ENCODE results near the gene THYN1. TPM values are rescaled to one million over a fixed set of nuclear protein-coding genes. Genes with fewer than 3 reads are reported as not detected.

THYN1 gene
- total RNA-seq, 2 experiments from 2014 or later, result 25.7 to 26.0 TPM

DNA sequence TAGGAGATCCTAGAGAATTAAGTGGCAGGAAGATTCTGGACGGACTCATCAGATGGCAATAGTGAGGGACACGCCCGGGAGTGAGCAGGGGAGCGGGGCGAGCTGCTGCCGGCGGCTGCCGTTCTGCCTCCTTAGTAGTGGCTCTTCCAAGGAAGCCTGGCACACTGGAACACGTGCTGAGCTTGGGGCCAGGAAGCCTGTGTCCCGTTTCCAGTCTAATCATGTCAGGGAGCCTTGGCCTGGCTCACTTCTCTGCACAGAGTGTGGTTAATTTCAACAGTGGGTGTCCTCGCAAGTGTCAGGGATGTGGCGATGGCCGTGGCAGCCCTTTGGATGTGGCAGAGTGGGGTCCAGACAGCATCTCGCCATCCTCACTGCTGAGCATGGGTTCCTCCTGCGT is 39.5 kb upstream of the THYN1 start:
- Mint-ChIP-seq H3K4me3 (no peak overlapping the region), H3K9me3 (no peaks in the 10 kb centered on the region), H3K36me3 (ENCODE audit: low read depth) (no peaks in the 10 kb centered on the region), H3K27ac (no peak overlapping the region), H3K4me1 (ENCODE audit: low read depth) (no peaks in the 10 kb centered on the region), H3K27me3 (no peaks in the 10 kb centered on the region)
- ATAC-seq (ENCODE audit: poor library complexity), result no peak
- Histone ChIP-seq H3K27me3 (ENCODE audit: control insufficient read depth in 1 of 2, insufficient read depth in 2 of 2, low read length in 2 of 2) (no peaks in the 10 kb centered on the region), H3K36me3 (ENCODE audit: insufficient read depth, low read length) (no peaks in the 10 kb centered on the region), H3K27ac (ENCODE audit: low read depth in 1 of 2, low read length in 2 of 2) (no peak overlapping the region), H3K4me3 (ENCODE audit: low read length) (no peak overlapping the region), H3K4me1 (ENCODE audit: insufficient read depth, low read length) (no peaks in the 10 kb centered on the region), H3K9me3 (ENCODE audit: control insufficient read depth in 1 of 2, insufficient read depth in 1 of 2, low read length in 2 of 2) (no peaks in the 10 kb centered on the region)
- CTCF ChIA-PET, result no interaction called here
- intact Hi-C loops (cut with DNase I, micrococcal nuclease), result no loop called here
- POLR2A ChIA-PET, result no interaction called here
- no peak for DNase-seq
- TF ChIP-seq, protein P1, sequence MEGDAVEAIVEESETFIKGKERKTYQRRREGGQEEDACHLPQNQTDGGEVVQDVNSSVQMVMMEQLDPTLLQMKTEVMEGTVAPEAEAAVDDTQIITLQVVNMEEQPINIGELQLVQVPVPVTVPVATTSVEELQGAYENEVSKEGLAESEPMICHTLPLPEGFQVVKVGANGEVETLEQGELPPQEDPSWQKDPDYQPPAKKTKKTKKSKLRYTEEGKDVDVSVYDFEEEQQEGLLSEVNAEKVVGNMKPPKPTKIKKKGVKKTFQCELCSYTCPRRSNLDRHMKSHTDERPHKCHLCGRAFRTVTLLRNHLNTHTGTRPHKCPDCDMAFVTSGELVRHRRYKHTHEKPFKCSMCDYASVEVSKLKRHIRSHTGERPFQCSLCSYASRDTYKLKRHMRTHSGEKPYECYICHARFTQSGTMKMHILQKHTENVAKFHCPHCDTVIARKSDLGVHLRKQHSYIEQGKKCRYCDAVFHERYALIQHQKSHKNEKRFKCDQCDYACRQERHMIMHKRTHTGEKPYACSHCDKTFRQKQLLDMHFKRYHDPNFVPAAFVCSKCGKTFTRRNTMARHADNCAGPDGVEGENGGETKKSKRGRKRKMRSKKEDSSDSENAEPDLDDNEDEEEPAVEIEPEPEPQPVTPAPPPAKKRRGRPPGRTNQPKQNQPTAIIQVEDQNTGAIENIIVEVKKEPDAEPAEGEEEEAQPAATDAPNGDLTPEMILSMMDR (IDR thresholded peaks at IDR 0.05), result no peak

DNA sequence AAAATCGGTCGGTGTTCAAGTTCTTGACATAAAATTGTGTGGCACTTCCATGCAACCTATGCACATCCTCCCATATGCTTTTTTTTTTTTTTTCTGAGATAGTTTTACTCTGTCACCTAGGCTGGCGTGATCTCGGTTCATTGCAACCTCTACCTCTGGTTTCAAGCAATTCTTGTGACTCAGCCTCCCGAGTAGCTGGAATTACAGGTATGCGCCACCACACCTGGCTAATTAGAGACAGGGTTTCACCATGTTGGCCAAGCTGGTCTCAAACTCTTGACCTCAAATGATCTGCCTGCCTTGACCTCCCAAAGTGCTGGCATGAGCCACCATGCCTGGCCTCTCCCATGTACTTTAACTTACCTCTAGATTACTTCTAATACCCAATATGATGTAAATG is 38.0 kb upstream of the THYN1 start:
- no peaks in the 10 kb centered on the region for H3K27me3 Mint-ChIP-seq
- Histone ChIP-seq H3K4me3 (ENCODE audit: low read length) (no peak overlapping the region), H3K27me3 (ENCODE audit: control insufficient read depth in 1 of 2, insufficient read depth in 2 of 2, low read length in 2 of 2) (no peaks in the 10 kb centered on the region), H3K27ac (ENCODE audit: low read depth in 1 of 2, low read length in 2 of 2) (no peak overlapping the region), H3K9me3 (ENCODE audit: control insufficient read depth in 1 of 2, insufficient read depth in 1 of 2, low read length in 2 of 2) (no peaks in the 10 kb centered on the region), H3K4me1 (ENCODE audit: insufficient read depth, low read length) (no peaks in the 10 kb centered on the region), H3K36me3 (ENCODE audit: insufficient read depth, low read length) (no peaks in the 10 kb centered on the region)
- POLR2A ChIA-PET, result no interaction called here
- TF ChIP-seq, protein P1 (IDR thresholded peaks at IDR 0.05), result no peak
- H3K4me1 Mint-ChIP-seq (ENCODE audit: low read depth), result no peaks in the 10 kb centered on the region
- DNase-seq (no peak), ATAC-seq (ENCODE audit: poor library complexity) (no peak)
- H3K9me3 Mint-ChIP-seq, result no peaks in the 10 kb centered on the region
- H3K4me3 Mint-ChIP-seq, result no peak overlapping the region
- no peak overlapping the region for H3K27ac Mint-ChIP-seq
- H3K36me3 Mint-ChIP-seq (ENCODE audit: low read depth), result no peaks in the 10 kb centered on the region
- intact Hi-C loops (cut with DNase I, micrococcal nuclease), result no loop called here
- CTCF ChIA-PET, result no interaction called here

DNA sequence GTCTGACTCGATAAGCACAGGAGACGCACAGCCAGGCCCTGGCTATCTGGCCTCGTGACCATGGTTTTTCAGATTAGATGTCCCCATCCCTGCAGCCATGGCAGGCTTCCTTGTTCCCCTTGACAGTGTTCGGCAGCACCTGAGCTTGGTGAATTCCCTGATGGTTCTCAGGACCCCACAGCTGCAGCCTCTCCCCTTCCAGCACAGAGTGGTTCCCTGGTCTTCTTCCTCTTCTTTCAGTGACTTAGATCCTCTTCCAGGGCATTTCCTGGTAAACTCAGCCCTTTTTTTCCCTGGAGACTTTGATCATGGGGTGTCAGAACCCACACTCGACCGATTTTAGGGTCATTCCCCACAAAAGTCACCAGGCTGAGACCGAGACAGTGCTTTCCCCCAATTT is 37.5 kb upstream of the THYN1 start:
- Mint-ChIP-seq H3K36me3 (ENCODE audit: low read depth) (no peaks in the 10 kb centered on the region), H3K4me1 (ENCODE audit: low read depth) (no peaks in the 10 kb centered on the region), H3K27ac (no peak overlapping the region), H3K9me3 (no peaks in the 10 kb centered on the region), H3K27me3 (no peaks in the 10 kb centered on the region), H3K4me3 (no peak overlapping the region)
- DNase-seq (no peak), ATAC-seq (ENCODE audit: poor library complexity) (no peak)
- ChIA-PET POLR2A (no interaction called here), CTCF (no interaction called here)
- Histone ChIP-seq H3K27ac (ENCODE audit: low read depth in 1 of 2, low read length in 2 of 2) (no peak overlapping the region), H3K4me1 (ENCODE audit: insufficient read depth, low read length) (no peaks in the 10 kb centered on the region), H3K36me3 (ENCODE audit: insufficient read depth, low read length) (no peaks in the 10 kb centered on the region), H3K27me3 (ENCODE audit: control insufficient read depth in 1 of 2, insufficient read depth in 2 of 2, low read length in 2 of 2) (no peaks in the 10 kb centered on the region), H3K9me3 (ENCODE audit: control insufficient read depth in 1 of 2, insufficient read depth in 1 of 2, low read length in 2 of 2) (no peaks in the 10 kb centered on the region), H3K4me3 (ENCODE audit: low read length) (no peak overlapping the region)
- TF ChIP-seq, protein P1 (IDR thresholded peaks at IDR 0.05), result no peak
- intact Hi-C loops (cut with DNase I, micrococcal nuclease), result no loop called here

Data from CD4-positive, alpha-beta T cell (primary cell).